Panc1 (cell line): Measurements from ENCODE around the gene OSBPL1A. TPM values are rescaled to one million over a fixed set of nuclear protein-coding genes. Genes with fewer than 3 reads are reported as not detected.

Experiments
- ATAC-seq: fragments of 200-7000 bp; cut with Tn5 transposase; 2 replicates; pipeline ENCODE4 v1.9.1; 2020; ENCODE audit warnings: mild to moderate bottlenecking, moderate library complexity
- BruUV-seq: library from RNA; stranded (reverse); fragments of 400-500 nt; replicated peaks from 2 replicates; lab custom pipeline; 2021; lab: Mats Ljungman, UMichigan
- CTCF ChIA-PET: fragments of 300-600 bp; sonication (Branson Sonifier 250); formaldehyde crosslinking; loops from one replicate; lab custom pipeline; 2022; ENCODE audit warnings: antibody characterized with exemption; lab: Charles Lee
- POLR2A ChIA-PET: fragments of 300-600 bp; sonication (Branson Sonifier 250); formaldehyde crosslinking; loops from one replicate; lab custom pipeline; 2022; ENCODE audit warnings: antibody characterized with exemption; lab: Charles Lee
- DNase-seq: peaks from one replicate; pipeline ENCODE4 v3.0.0-alpha.2; 2010; ENCODE audit warnings: low read depth, low spot score
- H3K27ac ChIP-seq: 2 replicates; pipeline ENCODE4 v1.5.1; 2011; ENCODE audit warnings: mild to moderate bottlenecking, low read length, inconsistent platforms
- H3K27me3 ChIP-seq: fragments of 200-500 bp; sonication (Bioruptor generic); 2 replicates; pipeline ENCODE4 v1.6.0; 2014; ENCODE audit warnings: low read length, inconsistent platforms; ENCODE audit not compliant: control insufficient read depth, insufficient read depth
- H3K36me3 ChIP-seq: fragments of 200-500 bp; sonication (Bioruptor generic); 2 replicates; pipeline ENCODE4 v1.5.1; 2014; ENCODE audit warnings: inconsistent platforms, mild to moderate bottlenecking, low read length, moderate library complexity; ENCODE audit not compliant: control insufficient read depth, insufficient read depth
- H3K4me1 ChIP-seq: 2 replicates; pipeline ENCODE4 v1.5.1; 2011; ENCODE audit warnings: inconsistent platforms, mild to moderate bottlenecking, low read length, moderate library complexity; ENCODE audit not compliant: control insufficient read depth, insufficient read depth
- H3K4me3 ChIP-seq, 2 experiments: 2 replicates each; pipeline ENCODE4 v1.5.1; 2011 to 2012; ENCODE audit warnings: low read depth in 2 of 2, low read length in 2 of 2, mild to moderate bottlenecking in 2 of 2, inconsistent platforms in 1 of 2, moderate library complexity in 1 of 2
- H3K9me3 ChIP-seq: fragments of 200-500 bp; sonication (Bioruptor generic); 2 replicates; pipeline ENCODE4 v1.5.1; 2014; ENCODE audit warnings: low read depth, mild to moderate bottlenecking, inconsistent platforms, low read length, moderate library complexity; ENCODE audit not compliant: control insufficient read depth, insufficient read depth
- CTCF ChIP-seq: fragments of 450-650 bp; IDR thresholded peaks from 2 replicates; pipeline ENCODE4 v1.5.1; 2017; ENCODE audit warnings: mild to moderate bottlenecking
- POLR2AphosphoS5 ChIP-seq: IDR thresholded peaks from 2 replicates; pipeline ENCODE4 v1.6.1; 2012; ENCODE audit warnings: mild to moderate bottlenecking, low read depth, low read length, moderate library complexity
- REST ChIP-seq, 2 experiments: IDR thresholded peaks; 2 replicates each; pipeline ENCODE4 v1.6.1; 2011 to 2012; ENCODE audit warnings: low read depth in 2 of 2, control low read depth in 1 of 2, low read length in 1 of 2, mild to moderate bottlenecking in 1 of 2, moderate library complexity in 1 of 2; ENCODE audit not compliant: insufficient read depth in 1 of 2
- SIN3A ChIP-seq: IDR thresholded peaks from 2 replicates; pipeline ENCODE4 v1.6.1; 2012; ENCODE audit warnings: low read depth, mild to moderate bottlenecking, low read length, moderate library complexity, borderline replicate concordance; ENCODE audit not compliant: insufficient read depth
- TCF7L2 ChIP-seq: IDR thresholded peaks from 2 replicates; pipeline ENCODE4 v1.6.1; 2011; ENCODE audit warnings: mild to moderate bottlenecking, low read depth, low read length, inconsistent platforms
- in situ Hi-C: cut with HindIII; loops from 2 replicates; pipeline ENCODE4 v1.10.0; 2016; ENCODE audit warnings: low sequenced_read_pairs, low pct_unique_long_range_greater_than_20kb
- intact Hi-C: fragments of 100-400 bp; cut with micrococcal nuclease; formaldehyde crosslinking; loops from one replicate; pipeline ENCODE4 v1.10.0; 2022; ENCODE audit not compliant: unreplicated experiment
- total RNA-seq: library from RNA; stranded (reverse); gene quantifications from one replicate; pipeline ENCODE4 v1.2.1, GENCODE V29; 2021; ENCODE audit not compliant: unreplicated experiment

OSBPL1A gene
- total RNA-seq, 1 experiment from 2014 or later: 50.5 TPM

- Histone ChIP-seq H3K4me3 (no peak overlapping the region), H3K27me3 (no peaks in the 10 kb centered on the region), H3K9me3 (no peaks in the 10 kb centered on the region), H3K36me3 (no peaks in the 10 kb centered on the region), H3K4me1 (peaks cover 6% of the 10 kb centered on the region; the same call in 1 of the 2 replicates), H3K27ac (no peak overlapping the region)
- intact Hi-C loops: loop anchor here (5.0 kb wide), 1 partner anchor 195 kb away; the partner anchor contains the start of gene IMPACT
- peak; percentile 38 for DNase-seq
- TF ChIP-seq TCF7L2 (no peak), REST (IDR thresholded peaks at IDR 0.05; ENCODE audit: insufficient read depth in 1 of 2, low read depth in 2 of 2, low read length in 1 of 2) (no peak), POLR2AphosphoS5 (no peak), CTCF (no peak), SIN3A (no peak)
- CTCF ChIA-PET: no interaction called here
- POLR2A ChIA-PET: interaction anchor here (0.6 kb wide), 1 partner anchor 92 kb away, joined by 4 read pairs; no protein-coding TSS in a partner anchor
- no peak for ATAC-seq
- in situ Hi-C loops: no loop called here
- no TSS peak for BruUV-seq
Measured at GRCh38 chr18:24231773-24232735, 165.6 kb downstream of the OSBPL1A start.

- intact Hi-C loops: loop anchor here (5.0 kb wide), 1 partner anchor 197 kb away; the partner anchor contains the start of gene IMPACT
Measured at GRCh38 chr18:24230766-24231165, 166.9 kb downstream of the OSBPL1A start.

More at GRCh38 chr18:24230766-24231165, 166.9 kb downstream of the OSBPL1A start:
- no peak for DNase-seq
- no TSS peak for BruUV-seq
- CTCF ChIA-PET: no interaction called here
- no peak overlapping the region for H3K4me3 ChIP-seq
- H3K4me1 ChIP-seq: peaks cover 6% of the 10 kb centered on the region; the same call in 1 of the 2 replicates
- in situ Hi-C loops: no loop called here
- no peaks in the 10 kb centered on the region for H3K9me3 ChIP-seq
- H3K36me3 ChIP-seq: no peaks in the 10 kb centered on the region
- TF ChIP-seq POLR2AphosphoS5: no peak
- TF ChIP-seq TCF7L2: no peak
- no peak for TF ChIP-seq SIN3A
- TF ChIP-seq REST (IDR thresholded peaks at IDR 0.05; ENCODE audit: insufficient read depth in 1 of 2, low read depth in 2 of 2, low read length in 1 of 2): no peak
- no peak for TF ChIP-seq CTCF
- H3K27ac ChIP-seq: no peak overlapping the region
- H3K27me3 ChIP-seq: no peaks in the 10 kb centered on the region
- POLR2A ChIA-PET: no interaction called here
- ATAC-seq: no peak
